Stimulated activated naive CD8-positive, alpha-beta T cell treated with anti-CD3 and anti-CD28 coated beads, Interleukin-15, Interleukin-2, amounts not matched to agents 100 ng/mL and 50 ng/mL, for 24 hours (primary cell): ENCODE results near the gene SDS.

Experiments used
- H3K27ac Mint-ChIP-seq: one replicate; pipeline ENCODE4 v1.8.0; 2021; ENCODE audit warnings: mild to moderate bottlenecking, mixed read lengths
- H3K27me3 Mint-ChIP-seq: one replicate; pipeline ENCODE4 v1.8.0; 2021; ENCODE audit warnings: mixed read lengths
- H3K36me3 Mint-ChIP-seq: one replicate; pipeline ENCODE4 v1.8.0; 2021; ENCODE audit warnings: low read depth, mixed read lengths
- H3K4me1 Mint-ChIP-seq: one replicate; pipeline ENCODE4 v1.8.0; 2021; ENCODE audit warnings: low read depth, mixed read lengths
- H3K4me3 Mint-ChIP-seq: one replicate; pipeline ENCODE4 v1.8.0; 2021; ENCODE audit warnings: mild to moderate bottlenecking, mixed read lengths
- H3K9me3 Mint-ChIP-seq: one replicate; pipeline ENCODE4 v1.8.0; 2021; ENCODE audit warnings: mixed read lengths

SDS gene

DNA sequence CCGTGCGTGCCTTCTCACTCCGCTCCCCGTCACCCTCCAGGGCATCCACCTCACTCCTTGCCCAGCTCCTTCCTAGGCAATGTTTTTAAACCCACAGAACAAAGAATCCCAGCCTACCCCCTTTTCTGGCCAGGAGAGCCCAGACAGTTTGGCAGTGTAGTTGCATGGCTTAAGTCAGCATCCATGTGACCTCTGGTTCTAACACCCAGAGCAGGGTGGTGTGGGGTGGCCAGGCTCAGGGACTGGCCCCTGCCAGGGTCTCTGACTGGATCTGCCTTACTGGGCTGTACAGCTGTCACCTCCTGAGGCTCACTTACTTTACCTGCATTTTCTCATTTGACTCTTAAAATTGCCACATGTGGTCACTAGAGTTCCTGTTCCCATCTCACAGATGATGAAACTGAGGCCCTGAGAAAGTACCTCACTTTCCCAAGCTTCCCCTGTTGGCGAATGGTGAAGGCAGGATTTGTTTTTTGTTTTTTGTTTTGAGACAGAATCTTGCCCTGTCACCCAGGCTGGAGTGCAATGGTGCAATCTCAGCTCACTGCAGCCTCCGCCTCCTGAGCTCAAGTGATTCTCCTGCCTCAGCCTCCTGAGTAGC lies 18.3 kb downstream of the SDS start:
- no peaks in the 10 kb centered on the region for H3K9me3 Mint-ChIP-seq
- no peaks in the 10 kb centered on the region for H3K27me3 Mint-ChIP-seq
- peaks cover 17% of the 10 kb centered on the region for H3K36me3 Mint-ChIP-seq
- no peak overlapping the region for H3K27ac Mint-ChIP-seq
- no peaks in the 10 kb centered on the region for H3K4me1 Mint-ChIP-seq
- H3K4me3 Mint-ChIP-seq: no peak overlapping the region

DNA sequence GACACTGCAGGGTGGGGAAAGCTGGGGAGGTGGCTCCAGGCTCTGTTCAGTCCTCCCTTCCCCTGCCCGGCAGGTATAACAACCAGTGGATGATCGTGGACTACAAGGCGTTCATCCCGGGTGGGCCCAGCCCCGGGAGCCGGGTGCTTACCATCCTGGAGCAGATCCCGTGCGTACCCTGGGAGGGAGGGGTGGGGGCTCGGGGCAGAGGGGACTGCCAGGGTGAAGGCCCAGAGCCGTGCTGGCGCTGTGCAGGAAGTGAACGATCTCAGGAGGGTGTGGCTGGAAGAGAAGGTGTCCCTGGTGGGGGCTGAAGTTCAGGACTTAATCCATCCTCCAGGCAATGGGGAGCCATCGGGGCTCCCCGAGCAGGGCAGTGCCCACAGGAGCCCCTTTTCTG lies 18.9 kb downstream of the SDS start:
- peaks cover 17% of the 10 kb centered on the region for H3K36me3 Mint-ChIP-seq
- no peak overlapping the region for H3K27ac Mint-ChIP-seq
- no peaks in the 10 kb centered on the region for H3K27me3 Mint-ChIP-seq
- no peaks in the 10 kb centered on the region for H3K9me3 Mint-ChIP-seq
- no peak overlapping the region for H3K4me3 Mint-ChIP-seq
- H3K4me1 Mint-ChIP-seq: no peaks in the 10 kb centered on the region

DNA sequence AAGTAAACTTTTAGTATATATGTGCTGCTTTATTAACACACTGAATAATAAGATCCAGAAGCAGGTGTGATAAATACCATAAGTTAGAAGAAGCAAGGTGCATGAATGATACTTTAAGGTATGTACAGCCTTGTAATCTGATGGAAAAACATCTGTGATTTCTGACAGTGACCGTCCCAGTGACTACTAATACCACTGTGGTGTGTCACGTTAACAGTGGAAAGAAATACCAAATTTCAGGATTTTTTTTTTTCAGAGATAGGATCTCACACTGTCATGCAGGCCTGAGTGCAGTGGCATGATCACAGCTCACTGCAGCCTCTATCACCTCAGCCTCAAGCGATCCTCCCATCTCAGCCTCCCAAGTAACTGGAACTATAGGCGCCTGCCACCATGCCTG lies 21.5 kb downstream of the SDS start:
- no peak overlapping the region for H3K27ac Mint-ChIP-seq
- H3K4me1 Mint-ChIP-seq: no peaks in the 10 kb centered on the region
- H3K4me3 Mint-ChIP-seq: no peak overlapping the region
- peaks cover 15% of the 10 kb centered on the region for H3K36me3 Mint-ChIP-seq
- no peaks in the 10 kb centered on the region for H3K27me3 Mint-ChIP-seq
- H3K9me3 Mint-ChIP-seq: no peaks in the 10 kb centered on the region

DNA sequence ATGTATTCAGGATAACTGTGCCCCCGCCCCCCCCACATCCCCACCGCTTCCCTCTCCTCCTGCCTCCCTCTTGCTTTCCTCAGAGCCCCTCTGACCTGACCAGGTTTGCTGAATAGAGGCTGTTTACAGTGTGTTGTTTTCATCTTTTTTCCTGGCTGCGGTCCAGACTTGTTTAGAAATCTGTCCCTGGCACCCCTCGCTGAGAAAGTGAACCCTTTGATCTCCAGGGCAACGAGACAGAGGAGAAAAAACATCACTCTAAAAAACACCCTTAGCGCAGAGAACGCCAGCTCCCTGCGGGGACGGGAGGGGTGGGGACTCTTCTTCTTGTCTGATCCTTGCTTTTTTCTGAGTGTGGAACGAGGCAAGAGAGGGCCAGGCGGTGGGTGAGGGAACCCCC lies 22.5 kb downstream of the SDS start:
- H3K4me1 Mint-ChIP-seq: no peaks in the 10 kb centered on the region
- peaks cover 13% of the 10 kb centered on the region for H3K36me3 Mint-ChIP-seq
- no peaks in the 10 kb centered on the region for H3K27me3 Mint-ChIP-seq
- no peak overlapping the region for H3K4me3 Mint-ChIP-seq
- H3K27ac Mint-ChIP-seq: no peak overlapping the region
- H3K9me3 Mint-ChIP-seq: no peaks in the 10 kb centered on the region

DNA sequence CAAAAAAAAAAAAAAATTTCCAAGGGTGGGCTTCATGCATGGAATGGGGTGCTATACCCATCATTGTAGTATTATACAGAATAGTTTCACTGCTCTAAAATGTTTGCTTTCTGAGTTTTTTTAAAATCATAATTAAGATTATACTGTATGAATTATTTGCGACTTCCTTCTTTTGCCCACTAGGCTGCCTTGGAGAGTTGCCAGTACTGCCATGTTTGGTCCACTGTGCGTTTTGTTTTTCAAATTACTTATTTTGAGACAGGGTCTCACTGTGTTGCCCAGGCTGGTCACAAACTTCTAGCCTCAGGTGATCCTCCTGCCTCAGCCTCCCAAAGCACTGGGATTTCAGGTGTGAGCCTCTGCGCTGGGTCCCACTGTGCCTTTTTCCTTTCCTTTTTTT lies 25.4 kb downstream of the SDS start:
- Mint-ChIP-seq H3K9me3 (no peaks in the 10 kb centered on the region), H3K27me3 (no peaks in the 10 kb centered on the region), H3K36me3 (peaks cover 28% of the 10 kb centered on the region), H3K4me3 (no peak overlapping the region), H3K4me1 (no peaks in the 10 kb centered on the region), H3K27ac (no peak overlapping the region)

DNA sequence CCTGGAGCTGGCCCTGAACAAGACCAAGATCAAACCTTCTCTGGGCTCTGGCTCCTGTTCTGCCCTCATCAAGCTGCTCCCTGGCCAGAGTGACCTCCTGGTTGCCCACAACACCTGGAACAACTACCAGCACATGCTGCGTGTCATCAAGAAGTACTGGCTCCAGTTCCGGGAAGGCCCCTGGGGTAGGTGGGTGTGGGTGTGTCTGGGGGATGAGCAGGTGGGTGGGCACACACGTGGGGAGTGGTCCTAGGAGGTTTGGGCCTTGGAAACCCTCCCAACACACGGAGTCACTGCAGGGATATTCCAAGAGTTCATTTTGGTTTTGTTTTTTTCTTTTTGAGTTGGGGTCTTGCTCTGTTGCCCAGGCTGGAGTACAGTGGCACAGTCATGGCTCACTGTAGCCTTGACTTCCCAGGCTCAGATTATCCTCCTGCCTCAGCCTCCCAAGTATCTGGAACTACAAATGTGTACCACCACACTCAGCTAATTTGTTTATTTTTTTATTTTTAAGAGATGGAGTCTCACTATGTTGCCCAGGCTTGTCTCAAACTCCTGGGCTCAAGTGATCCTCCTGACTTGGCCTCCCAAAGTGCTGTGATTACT lies 28.8 kb downstream of the SDS start:
- H3K4me3 Mint-ChIP-seq: no peak overlapping the region
- H3K27ac Mint-ChIP-seq: no peak overlapping the region
- H3K36me3 Mint-ChIP-seq: peaks cover 35% of the 10 kb centered on the region
- no peaks in the 10 kb centered on the region for H3K4me1 Mint-ChIP-seq
- H3K27me3 Mint-ChIP-seq: no peaks in the 10 kb centered on the region
- H3K9me3 Mint-ChIP-seq: no peaks in the 10 kb centered on the region

DNA sequence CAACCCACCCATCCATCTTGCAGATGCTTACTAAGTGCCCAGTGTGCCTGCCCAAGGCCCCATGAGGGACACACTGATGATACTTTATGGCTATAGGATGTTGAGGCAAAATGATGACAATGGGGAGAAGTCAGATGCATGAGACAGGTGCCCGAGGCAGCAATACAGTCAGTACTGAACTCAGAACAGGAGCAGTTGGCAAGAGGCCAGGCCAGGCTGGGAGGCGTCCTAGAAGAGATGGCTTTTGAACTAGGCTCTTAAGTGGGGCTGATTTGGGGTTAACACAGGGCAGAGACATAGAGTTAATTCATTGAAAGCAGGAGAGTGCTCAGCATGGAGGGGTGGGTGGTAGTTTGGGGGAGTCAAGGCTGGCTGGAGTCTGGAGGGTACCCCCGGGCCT lies 29.7 kb downstream of the SDS start:
- Mint-ChIP-seq H3K9me3 (no peaks in the 10 kb centered on the region), H3K36me3 (peaks cover 31% of the 10 kb centered on the region), H3K4me1 (no peaks in the 10 kb centered on the region), H3K4me3 (no peak overlapping the region), H3K27me3 (no peaks in the 10 kb centered on the region), H3K27ac (no peak overlapping the region)

DNA sequence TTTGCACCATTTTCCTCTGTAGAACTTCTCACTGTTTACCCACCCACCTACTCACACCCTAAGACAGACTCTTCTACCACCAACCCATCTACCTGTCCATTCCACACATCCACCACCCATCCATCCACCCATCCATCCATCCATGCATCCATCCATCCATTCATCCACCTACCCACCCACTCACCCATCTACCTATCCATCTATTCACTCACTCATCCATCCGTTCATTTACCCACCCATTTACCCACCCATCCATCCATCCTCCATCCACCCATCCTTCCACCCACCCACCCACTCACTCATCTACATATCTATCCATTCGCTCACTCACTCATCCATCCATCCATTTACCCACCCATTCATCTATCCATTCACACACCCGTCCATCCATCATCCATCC lies 30.2 kb downstream of the SDS start:
- no peaks in the 10 kb centered on the region for H3K27me3 Mint-ChIP-seq
- H3K4me1 Mint-ChIP-seq: no peaks in the 10 kb centered on the region
- no peak overlapping the region for H3K4me3 Mint-ChIP-seq
- no peak overlapping the region for H3K27ac Mint-ChIP-seq
- peaks cover 31% of the 10 kb centered on the region for H3K36me3 Mint-ChIP-seq
- H3K9me3 Mint-ChIP-seq: no peaks in the 10 kb centered on the region

DNA sequence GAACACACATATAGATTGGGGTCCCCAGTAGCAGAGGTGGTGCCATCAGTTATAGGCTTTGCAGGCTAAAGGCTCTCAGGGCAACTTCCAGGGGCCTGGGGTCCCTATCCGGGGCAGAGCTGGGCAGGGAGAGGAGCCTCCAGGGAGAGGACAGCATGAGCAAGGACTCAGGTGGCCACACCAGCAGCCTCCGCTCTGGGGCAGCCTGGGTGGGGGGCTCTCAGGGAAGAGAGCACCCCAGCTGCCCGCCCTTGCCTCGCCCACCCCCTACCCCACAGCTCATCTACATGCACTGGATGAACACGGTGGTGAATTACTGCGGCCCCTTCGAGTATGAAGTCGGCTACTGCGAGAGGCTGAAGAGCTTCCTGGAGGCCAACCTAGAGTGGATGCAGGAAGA lies 31.3 kb downstream of the SDS start:
- no peak overlapping the region for H3K27ac Mint-ChIP-seq
- peaks cover 27% of the 10 kb centered on the region for H3K36me3 Mint-ChIP-seq
- H3K4me1 Mint-ChIP-seq: no peaks in the 10 kb centered on the region
- no peak overlapping the region for H3K4me3 Mint-ChIP-seq
- H3K9me3 Mint-ChIP-seq: no peaks in the 10 kb centered on the region
- no peaks in the 10 kb centered on the region for H3K27me3 Mint-ChIP-seq

DNA sequence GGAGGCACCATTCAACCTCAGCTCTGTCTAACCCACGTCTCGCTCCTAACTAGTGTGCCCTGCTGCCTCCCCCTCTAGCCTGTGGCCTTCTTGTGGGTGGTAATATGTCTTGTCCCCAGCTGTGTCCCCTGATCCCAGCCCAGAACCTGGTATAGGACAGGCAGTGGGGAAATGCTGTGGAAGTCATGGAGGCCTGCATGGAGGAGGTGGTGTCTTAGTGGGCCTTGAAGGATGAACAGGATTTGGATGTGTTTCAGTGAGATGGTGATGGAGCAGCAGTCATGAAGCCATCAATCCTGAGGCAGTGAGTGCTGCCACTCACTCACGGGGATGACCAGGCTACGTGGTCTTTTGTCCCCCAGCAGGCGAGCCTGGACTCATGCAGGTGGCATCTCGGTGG lies 31.9 kb downstream of the SDS start:
- H3K9me3 Mint-ChIP-seq: no peaks in the 10 kb centered on the region
- H3K36me3 Mint-ChIP-seq: peaks cover 22% of the 10 kb centered on the region
- H3K27ac Mint-ChIP-seq: no peak overlapping the region
- no peak overlapping the region for H3K4me3 Mint-ChIP-seq
- no peaks in the 10 kb centered on the region for H3K27me3 Mint-ChIP-seq
- no peaks in the 10 kb centered on the region for H3K4me1 Mint-ChIP-seq

DNA sequence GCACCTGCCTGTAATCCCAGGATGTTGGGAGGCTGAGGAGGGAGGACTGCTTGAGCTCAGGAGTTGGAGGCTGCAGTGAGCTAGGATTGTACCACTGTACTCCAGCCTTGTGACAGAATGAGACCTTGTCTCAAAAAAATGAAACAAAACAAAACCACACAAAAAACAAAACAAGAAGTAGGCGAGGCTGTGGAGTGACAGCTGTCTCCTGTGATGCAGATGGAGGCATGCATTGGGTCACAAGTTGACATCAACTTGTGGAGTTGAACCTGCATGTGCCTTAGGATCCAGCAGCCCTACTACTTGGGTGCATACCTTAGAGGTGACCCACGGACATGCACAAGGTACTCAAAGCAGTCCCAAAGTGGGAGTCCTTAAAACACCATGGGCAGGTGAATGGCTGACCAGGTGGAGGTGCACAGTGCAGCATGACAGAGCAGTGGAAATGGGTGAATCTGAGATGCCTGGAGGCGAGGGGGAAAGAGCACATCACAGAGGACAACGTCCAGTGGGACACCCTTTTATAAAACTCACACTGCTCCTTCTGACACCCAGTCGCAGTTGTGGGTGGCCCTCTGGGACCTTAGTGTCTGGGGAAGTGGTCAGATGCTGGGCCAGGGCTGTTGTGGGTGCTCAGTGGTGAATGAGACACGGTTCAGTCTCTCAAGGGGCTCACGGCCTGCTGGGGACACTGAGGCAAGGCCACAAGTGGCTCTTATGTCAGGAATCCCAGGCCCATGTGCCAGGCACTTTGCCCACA lies 32.6 kb downstream of the SDS start:
- no peaks in the 10 kb centered on the region for H3K4me1 Mint-ChIP-seq
- no peak overlapping the region for H3K27ac Mint-ChIP-seq
- H3K36me3 Mint-ChIP-seq: peaks cover 22% of the 10 kb centered on the region
- H3K9me3 Mint-ChIP-seq: no peaks in the 10 kb centered on the region
- no peak overlapping the region for H3K4me3 Mint-ChIP-seq
- no peaks in the 10 kb centered on the region for H3K27me3 Mint-ChIP-seq

DNA sequence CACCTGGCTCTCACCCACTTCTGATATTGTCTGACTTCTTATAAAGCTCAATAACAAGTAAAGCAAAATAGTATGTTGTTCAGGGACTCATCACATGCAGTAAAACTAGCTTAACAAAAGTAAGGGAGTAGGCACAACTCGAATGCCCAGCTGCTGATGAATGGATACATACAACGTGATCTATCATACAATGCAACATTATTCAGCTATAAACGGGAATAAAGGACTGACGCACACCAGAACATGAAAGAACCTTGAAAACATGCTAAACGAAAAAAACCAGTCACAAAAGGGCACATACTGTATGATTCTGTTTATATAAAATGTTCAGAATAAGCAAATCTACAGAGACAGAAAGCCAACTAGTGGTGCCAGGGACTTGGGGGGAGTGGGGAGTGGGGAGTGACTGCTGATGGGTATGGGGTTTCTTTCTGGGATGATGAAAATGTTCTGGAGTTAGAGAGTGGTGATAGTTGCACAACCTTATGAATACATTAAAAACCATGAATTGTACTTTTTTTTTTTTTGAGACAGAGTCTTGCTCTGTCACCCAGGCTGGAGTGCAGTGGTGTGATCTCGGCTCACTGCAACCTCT lies 34.2 kb downstream of the SDS start:
- H3K27me3 Mint-ChIP-seq: no peaks in the 10 kb centered on the region
- peaks cover 20% of the 10 kb centered on the region for H3K36me3 Mint-ChIP-seq
- H3K4me1 Mint-ChIP-seq: no peaks in the 10 kb centered on the region
- no peak overlapping the region for H3K27ac Mint-ChIP-seq
- no peak overlapping the region for H3K4me3 Mint-ChIP-seq
- H3K9me3 Mint-ChIP-seq: no peaks in the 10 kb centered on the region

DNA sequence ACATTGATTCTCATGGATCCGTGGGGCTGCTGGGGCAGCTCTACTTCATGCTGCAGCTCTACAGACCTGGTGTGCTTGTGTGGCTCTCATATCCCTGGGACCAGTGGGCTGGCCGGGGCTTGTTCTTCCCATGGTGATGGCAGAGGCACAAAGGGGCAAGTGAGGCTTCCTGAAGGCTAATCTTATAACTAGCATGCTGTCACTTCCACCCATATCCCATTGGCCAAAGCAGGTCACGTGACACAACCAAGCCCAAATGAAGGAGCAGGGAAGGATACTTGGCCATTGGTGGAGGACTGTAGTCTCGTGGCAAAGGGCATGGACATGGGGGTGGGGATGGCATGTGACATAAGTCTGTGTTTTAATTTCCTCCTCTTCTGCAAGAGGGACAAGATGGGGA lies 35.4 kb downstream of the SDS start:
- Mint-ChIP-seq H3K4me3 (no peak overlapping the region), H3K4me1 (no peaks in the 10 kb centered on the region), H3K27me3 (no peaks in the 10 kb centered on the region), H3K36me3 (peaks cover 21% of the 10 kb centered on the region), H3K9me3 (no peaks in the 10 kb centered on the region), H3K27ac (no peak overlapping the region)

DNA sequence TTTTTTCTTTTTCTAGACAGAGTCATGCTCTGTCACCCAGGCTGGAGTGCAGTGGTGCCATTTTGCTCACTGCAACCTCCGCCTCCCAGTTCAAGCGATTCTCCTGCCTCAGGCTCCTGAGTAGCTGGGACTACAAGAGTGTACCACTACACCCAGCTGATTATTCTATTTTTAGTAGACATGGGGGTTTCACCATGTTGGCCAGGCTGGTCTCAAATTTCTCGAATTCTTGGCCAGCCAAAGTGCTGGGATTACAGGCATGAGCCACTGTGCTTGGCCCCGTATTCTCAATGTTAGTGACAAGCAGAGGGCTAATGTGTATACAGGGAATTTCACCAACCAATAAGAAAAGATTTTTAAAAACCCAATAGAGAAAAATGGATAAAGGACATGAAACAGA lies 36.9 kb downstream of the SDS start:
- no peak overlapping the region for H3K27ac Mint-ChIP-seq
- peaks cover 14% of the 10 kb centered on the region for H3K36me3 Mint-ChIP-seq
- no peaks in the 10 kb centered on the region for H3K9me3 Mint-ChIP-seq
- no peaks in the 10 kb centered on the region for H3K27me3 Mint-ChIP-seq
- H3K4me1 Mint-ChIP-seq: no peaks in the 10 kb centered on the region
- no peak overlapping the region for H3K4me3 Mint-ChIP-seq

DNA sequence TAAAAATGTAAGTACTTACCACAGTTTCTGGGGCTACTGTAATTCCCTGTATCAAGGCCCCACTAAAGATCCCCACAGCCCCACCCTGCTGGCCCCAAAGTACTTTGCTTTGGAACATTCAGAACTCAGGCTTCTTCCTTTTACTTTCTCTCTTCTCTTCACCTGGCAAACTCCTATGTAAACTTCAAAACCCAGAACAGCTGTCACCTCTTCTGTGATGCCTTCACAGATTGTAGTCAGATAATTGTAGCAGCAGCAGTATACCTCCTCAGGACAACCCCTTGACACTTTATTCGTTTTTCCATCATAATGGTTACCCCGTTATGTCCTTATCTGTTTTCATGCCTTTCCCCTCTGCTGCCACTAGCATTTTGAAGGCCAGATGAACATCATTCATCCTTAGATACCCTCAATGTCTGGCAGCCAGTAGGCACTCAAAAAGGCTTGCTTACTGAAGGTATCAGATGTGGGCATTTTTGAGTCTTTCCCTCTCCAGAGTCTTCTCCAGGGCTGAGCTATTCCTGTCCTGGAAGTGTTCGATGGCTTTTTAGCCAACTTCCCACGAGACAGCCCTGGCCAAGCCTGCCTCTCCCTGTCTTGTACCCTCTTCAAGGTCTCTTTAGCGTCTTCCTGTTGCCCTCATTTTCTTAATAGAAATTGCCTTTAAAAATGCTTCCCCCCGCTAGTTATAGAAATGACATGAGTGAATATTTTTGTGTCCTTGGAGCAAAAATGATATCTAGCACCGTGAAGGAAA lies 37.9 kb downstream of the SDS start:
- no peaks in the 10 kb centered on the region for H3K4me1 Mint-ChIP-seq
- no peak overlapping the region for H3K27ac Mint-ChIP-seq
- H3K9me3 Mint-ChIP-seq: no peaks in the 10 kb centered on the region
- H3K36me3 Mint-ChIP-seq: peaks cover 14% of the 10 kb centered on the region
- H3K4me3 Mint-ChIP-seq: no peak overlapping the region
- no peaks in the 10 kb centered on the region for H3K27me3 Mint-ChIP-seq
